ENCODE results near the gene ZCCHC7.

DNA sequence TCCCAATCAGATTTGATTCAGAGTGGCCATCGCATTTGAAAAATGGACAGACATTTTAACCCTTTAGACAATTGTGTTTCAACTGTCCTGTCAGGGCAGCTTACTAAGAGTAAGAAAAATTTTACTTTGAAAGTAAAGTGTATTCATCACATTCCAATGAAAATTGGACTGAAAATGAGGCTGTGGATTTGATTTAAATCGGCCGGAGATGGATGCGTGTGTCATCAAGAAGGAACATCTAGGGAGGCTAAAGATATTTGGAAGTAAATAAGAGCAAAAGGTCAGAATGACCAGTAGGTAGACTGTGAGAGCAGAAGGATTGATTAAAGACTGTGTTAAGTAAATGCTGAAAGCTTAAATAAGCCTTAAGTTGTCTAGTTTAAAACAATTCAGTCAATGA is 1.5 kb downstream of the ZCCHC7 start:
- TF ChIP-seq, protein P1, sequence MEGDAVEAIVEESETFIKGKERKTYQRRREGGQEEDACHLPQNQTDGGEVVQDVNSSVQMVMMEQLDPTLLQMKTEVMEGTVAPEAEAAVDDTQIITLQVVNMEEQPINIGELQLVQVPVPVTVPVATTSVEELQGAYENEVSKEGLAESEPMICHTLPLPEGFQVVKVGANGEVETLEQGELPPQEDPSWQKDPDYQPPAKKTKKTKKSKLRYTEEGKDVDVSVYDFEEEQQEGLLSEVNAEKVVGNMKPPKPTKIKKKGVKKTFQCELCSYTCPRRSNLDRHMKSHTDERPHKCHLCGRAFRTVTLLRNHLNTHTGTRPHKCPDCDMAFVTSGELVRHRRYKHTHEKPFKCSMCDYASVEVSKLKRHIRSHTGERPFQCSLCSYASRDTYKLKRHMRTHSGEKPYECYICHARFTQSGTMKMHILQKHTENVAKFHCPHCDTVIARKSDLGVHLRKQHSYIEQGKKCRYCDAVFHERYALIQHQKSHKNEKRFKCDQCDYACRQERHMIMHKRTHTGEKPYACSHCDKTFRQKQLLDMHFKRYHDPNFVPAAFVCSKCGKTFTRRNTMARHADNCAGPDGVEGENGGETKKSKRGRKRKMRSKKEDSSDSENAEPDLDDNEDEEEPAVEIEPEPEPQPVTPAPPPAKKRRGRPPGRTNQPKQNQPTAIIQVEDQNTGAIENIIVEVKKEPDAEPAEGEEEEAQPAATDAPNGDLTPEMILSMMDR (IDR thresholded peaks at IDR 0.05): no peak
- no peak for TF ChIP-seq POLR2A (IDR thresholded peaks at IDR 0.05)
